Measurements from ENCODE around the gene PAX2. TPM values are rescaled to one million over a fixed set of nuclear protein-coding genes. Genes with fewer than 3 reads are reported as not detected.

Gene PAX2
- total and polyA plus RNA-seq, 2 of the 8 experiments (the other 6 are each of a cell fraction or from before 2014, with no cell fraction given) = 0.02 TPM; not detected in 1

GRCh38 chr10:100741378-100742075 lies 3.9 kb upstream of the PAX2 start:
- no peak overlapping the region for H3K14ac ChIP-seq (ENCODE audit: insufficient read length)
- no peak overlapping the region for H3K27ac ChIP-seq (ENCODE audit: low read depth, low read length)
- H2BK15ac ChIP-seq (ENCODE audit: low read length) = no peak overlapping the region
- peaks cover 19 to 22% of the 10 kb centered on the region in 2 experiments for H4K20me1 ChIP-seq (replicated peaks in 1 of 2; ENCODE audit: control insufficient read depth in 1 of 2, insufficient read depth in 2 of 2, low read length in 2 of 2)
- peaks cover 8% of the 10 kb centered on the region; the same call in 1 of the 2 replicates for H3K23me2 ChIP-seq (ENCODE audit: low read depth, low read length)
- H4K5ac ChIP-seq (ENCODE audit: insufficient read length, low read depth, low read length) = no peak overlapping the region
- TF ChIP-seq KDM5A (IDR thresholded peaks at IDR 0.05; ENCODE audit: low read length) (no peak), SP1 (IDR thresholded peaks at IDR 0.05; ENCODE audit: low read depth, low read length) (no peak), KDM4A (IDR thresholded peaks at IDR 0.05; ENCODE audit: low read depth, low read length, severe bottlenecking) (no peak), CHD2 (IDR thresholded peaks at IDR 0.05; ENCODE audit: low read length) (no peak), TAF7 (optimal IDR thresholded peaks at IDR 0.05; ENCODE audit: borderline replicate concordance, low read depth, low read length) (no peak)
- H2AK5ac ChIP-seq (ENCODE audit: low read depth, low read length) = no peak overlapping the region
- H3K4ac ChIP-seq (replicated peaks; ENCODE audit: insufficient read length, low read depth, low read length) = no peak overlapping the region
- no peak overlapping the region for H4K91ac ChIP-seq (replicated peaks; ENCODE audit: insufficient read length, low read length)
- no peak for FAIRE-seq
- 2% methylated on average over 19 of the region's 32 CpGs; no CpG with 5 or more reads in 1 of the 2 experiments for WGBS, 2 experiments (ENCODE audit: extremely low coverage in 1 of 2, insufficient coverage in 1 of 2, insufficient read length in 1 of 2, insufficient replicate concordance in 2 of 2, low coverage in 1 of 2, low lambda C conversion rate in 2 of 2, missing lambda C conversion rate in 1 of 2)
- H3K9ac ChIP-seq (replicated peaks in 1 of 4; ENCODE audit: extremely low read depth in 1 of 4, low read depth in 3 of 4, low read length in 3 of 4) = no peak overlapping the region
- no peak overlapping the region; the same call in 1 of the 2 replicates for H2BK12ac ChIP-seq (ENCODE audit: low read depth, low read length)
- no peak overlapping the region for H2BK20ac ChIP-seq (ENCODE audit: low read length)
- peak overlapping the region; percentile 38 to 49 for H3K4me2 ChIP-seq (ENCODE audit: insufficient read depth in 1 of 2, low read depth in 2 of 2, low read length in 2 of 2)
- no peak overlapping the region for H3K56ac ChIP-seq (replicated peaks; ENCODE audit: insufficient read length, low read depth, low read length)
- H3K27me3 ChIP-seq (replicated peaks in 1 of 4; ENCODE audit: control insufficient read depth in 3 of 4, extremely low read depth in 1 of 4, insufficient read depth in 3 of 4, low read length in 3 of 4) = peaks cover 81 to 94% (median 92%) of the 10 kb centered on the region in 4 experiments
- no peaks in the 10 kb centered on the region for H3K9me3 ChIP-seq (ENCODE audit: insufficient read depth in 2 of 2, low read depth in 1 of 2, low read length in 1 of 2)
- ChIA-PET POLR2A (ENCODE audit: partially characterized antibody) (interaction anchor here (0.6 to 3.1 kb wide), 7 partner anchors 17 to 395 kb away, joined by 3 to 18 read pairs (median 4); no protein-coding TSS in a partner anchor), CTCF (ENCODE audit: partially characterized antibody) (interaction anchor here (0.8 to 7.5 kb wide), 29 partner anchors 8 to 829 kb away, joined by 3 to 110 read pairs (median 9); partner anchors contain the start of gene HIF1AN)
- no peaks in the 10 kb centered on the region for H3K79me2 ChIP-seq (ENCODE audit: control insufficient read depth in 1 of 2, insufficient read depth in 2 of 2, low read length in 2 of 2)
- H3K18ac ChIP-seq (ENCODE audit: extremely low read depth, low read length) = no peak overlapping the region
- peak overlapping the region in 2 of 4 experiments; percentile 5 to 45; a peak in 4 of 8 replicates for H3K4me3 ChIP-seq (ENCODE audit: extremely low read depth in 1 of 4, insufficient read depth in 2 of 4, low read depth in 3 of 4, low read length in 4 of 4)
- no peak overlapping the region for H2AFZ ChIP-seq (ENCODE audit: low read length)
- H2BK5ac ChIP-seq (ENCODE audit: low read depth, low read length) = no peak overlapping the region
- no peak overlapping the region for H4K8ac ChIP-seq (ENCODE audit: extremely low read depth, insufficient read depth, low read length)
- no peak overlapping the region for H3K23ac ChIP-seq (ENCODE audit: insufficient read length)
- DNase-seq (ENCODE audit: low read depth in 1 of 2, low spot score in 2 of 2) = peak in 1 of 2 experiments; percentile 59
- H2BK120ac ChIP-seq (replicated peaks; ENCODE audit: low read depth, low read length) = no peak overlapping the region
- no peaks in the 10 kb centered on the region for H3K79me1 ChIP-seq (ENCODE audit: low read depth, low read length)
- H3K36me3 ChIP-seq (ENCODE audit: control insufficient read depth in 2 of 4, insufficient read depth in 4 of 4, low read length in 3 of 4) = peaks cover 0 to 4% (median 0%) of the 10 kb centered on the region in 4 experiments; a peak in 1 of 8 replicates
- peaks cover 0 to 41% (median 30%) of the 10 kb centered on the region in 4 experiments; a peak in 6 of 7 replicates for H3K4me1 ChIP-seq (replicated peaks in 1 of 4; ENCODE audit: control insufficient read depth in 3 of 4, insufficient read depth in 4 of 4, low read length in 3 of 4)

Measured in H1 (cell line).